Epithelial cell of proximal tubule (primary cell): ENCODE data around the gene CRYAA. TPM values are rescaled to one million over a fixed set of nuclear protein-coding genes. Genes with fewer than 3 reads are reported as not detected.

Experiments
- DNase-seq: peaks from one replicate; pipeline ENCODE4 v3.0.0-alpha.2; 2011; ENCODE audit warnings: low read depth
- H3K4me3 ChIP-seq: 2 replicates; pipeline ENCODE4 v1.5.1; 2011; ENCODE audit warnings: low read depth, mild to moderate bottlenecking, low read length
- total RNA-seq: library from RNA; depleted of rRNA; stranded (reverse); fragments of >200 nt; gene quantifications from 2 replicates; pipeline ENCODE4 v1.2.3, GENCODE V29; 2015
- TF ChIP-seq, protein P1 (sequence below): conservative IDR thresholded peaks from 2 replicates; pipeline ENCODE4 v1.5.1; 2012; ENCODE audit warnings: low read depth, mild to moderate bottlenecking, low read length

CRYAA gene
- total RNA-seq, 1 donor from 2014 or later: not detected

DNA sequence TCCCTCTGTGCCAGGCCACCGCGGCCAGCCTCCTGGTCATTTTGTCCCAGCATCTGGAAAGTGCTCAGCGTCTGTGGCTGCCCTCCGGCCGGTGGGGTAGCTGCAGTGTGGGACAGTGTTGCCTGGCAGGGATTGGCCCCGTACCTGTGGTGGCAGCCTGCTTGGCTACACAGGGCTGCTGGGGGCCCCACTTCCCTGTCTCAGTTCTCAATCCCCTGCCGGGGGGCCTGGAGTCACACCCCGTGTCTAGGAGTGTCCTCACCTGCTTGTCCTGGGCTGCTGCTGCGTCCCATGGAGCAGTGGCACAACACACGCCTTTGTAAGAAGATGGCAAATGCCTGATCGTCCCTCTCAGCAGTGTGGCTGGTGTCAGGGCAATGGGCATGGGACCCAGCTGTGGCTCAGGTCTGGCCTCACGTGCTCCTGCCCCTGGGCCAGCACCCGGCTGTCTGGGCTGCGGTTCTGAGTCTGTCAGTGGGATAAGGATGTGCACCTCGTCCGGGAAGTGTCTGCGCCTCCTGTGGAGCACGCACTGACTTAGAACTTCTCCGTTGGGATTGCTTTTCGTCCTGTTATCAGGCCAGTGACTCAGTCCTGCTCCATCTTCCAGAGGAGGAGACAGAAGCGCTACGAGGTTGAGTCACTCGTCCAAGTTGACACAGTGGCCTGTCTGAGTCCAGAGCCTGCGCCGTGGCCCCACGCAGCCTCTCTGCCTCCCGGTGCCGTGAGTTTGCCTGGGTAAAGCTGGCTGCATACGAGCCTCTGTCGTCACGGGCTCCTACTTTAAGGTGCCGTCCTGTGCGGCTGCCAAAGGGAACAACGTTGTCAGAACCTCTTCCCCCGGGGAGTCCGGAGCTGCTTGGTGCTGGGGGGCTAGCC lies 41.0 kb downstream of the CRYAA start:
- TF ChIP-seq, protein P1, sequence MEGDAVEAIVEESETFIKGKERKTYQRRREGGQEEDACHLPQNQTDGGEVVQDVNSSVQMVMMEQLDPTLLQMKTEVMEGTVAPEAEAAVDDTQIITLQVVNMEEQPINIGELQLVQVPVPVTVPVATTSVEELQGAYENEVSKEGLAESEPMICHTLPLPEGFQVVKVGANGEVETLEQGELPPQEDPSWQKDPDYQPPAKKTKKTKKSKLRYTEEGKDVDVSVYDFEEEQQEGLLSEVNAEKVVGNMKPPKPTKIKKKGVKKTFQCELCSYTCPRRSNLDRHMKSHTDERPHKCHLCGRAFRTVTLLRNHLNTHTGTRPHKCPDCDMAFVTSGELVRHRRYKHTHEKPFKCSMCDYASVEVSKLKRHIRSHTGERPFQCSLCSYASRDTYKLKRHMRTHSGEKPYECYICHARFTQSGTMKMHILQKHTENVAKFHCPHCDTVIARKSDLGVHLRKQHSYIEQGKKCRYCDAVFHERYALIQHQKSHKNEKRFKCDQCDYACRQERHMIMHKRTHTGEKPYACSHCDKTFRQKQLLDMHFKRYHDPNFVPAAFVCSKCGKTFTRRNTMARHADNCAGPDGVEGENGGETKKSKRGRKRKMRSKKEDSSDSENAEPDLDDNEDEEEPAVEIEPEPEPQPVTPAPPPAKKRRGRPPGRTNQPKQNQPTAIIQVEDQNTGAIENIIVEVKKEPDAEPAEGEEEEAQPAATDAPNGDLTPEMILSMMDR: no peak
- DNase-seq: no peak
- H3K4me3 ChIP-seq: no peak overlapping the region

DNA sequence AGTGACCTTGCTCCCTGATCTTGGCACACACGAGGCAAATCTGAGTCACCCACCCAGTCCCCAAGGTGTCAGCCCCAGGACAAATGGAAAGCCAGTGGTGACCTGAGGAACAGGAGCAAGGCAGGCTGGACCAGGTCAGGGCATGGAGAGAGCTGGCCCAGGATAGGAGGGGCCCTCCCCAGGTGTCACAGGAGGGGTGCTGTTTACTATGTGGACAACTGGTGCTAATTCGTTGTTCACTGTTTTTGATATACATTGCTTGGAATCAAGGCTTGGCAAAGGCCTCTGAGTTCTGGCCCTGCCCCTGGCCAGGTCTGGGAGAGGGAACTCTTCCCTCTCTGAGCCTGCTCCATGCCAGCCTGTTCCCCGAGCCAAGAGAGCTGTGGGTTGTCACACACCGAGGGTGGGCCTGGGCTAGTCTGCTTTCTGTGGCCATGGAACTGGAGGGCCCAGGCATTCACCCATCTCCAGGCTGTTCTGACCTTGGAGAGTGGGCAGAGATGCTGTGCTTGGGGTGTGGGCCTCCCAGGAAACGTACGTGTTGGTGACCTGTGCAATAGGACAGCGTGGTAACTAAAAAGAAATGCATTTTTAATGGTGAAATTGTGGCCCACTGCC lies 41.8 kb downstream of the CRYAA start:
- TF ChIP-seq, protein P1: no peak
- DNase-seq: no peak
- H3K4me3 ChIP-seq: no peak overlapping the region

DNA sequence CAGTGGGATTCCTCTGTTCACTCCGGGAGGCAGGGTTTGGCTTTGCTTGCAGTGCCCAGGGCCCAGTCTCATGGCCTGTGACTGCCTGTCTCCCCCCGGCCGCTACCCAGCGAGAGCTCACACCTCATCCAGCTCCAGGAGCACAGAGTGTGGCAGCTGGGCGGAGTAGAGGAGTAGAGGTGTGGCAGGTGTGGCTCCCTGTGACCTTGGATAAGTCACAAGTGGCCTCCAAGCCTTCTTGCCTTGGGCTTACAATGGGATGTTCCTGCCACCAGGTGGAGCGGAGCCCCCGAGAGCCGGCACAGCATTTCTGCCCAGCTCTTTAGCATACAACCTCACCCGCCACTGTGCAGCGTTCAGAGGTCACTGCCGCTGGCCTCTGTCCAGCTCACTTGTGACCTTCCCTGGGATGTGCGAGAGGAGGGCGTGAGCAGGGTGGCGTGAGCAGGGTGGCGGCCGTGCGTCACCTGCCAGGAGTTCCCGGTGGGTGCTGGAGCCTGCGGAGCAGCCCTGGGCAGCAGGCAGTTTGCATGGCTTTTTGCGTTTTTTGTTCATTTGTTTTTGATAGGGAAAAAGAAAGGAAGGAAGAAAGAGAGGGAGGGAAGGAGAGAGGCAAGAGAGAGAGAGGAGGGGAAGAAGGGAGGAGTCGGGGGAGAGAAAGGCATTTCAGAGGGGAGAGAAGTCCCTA lies 42.4 kb downstream of the CRYAA start:
- DNase-seq: no peak
- peak overlapping the region; percentile 13 for H3K4me3 ChIP-seq
- TF ChIP-seq, protein P1: peak; percentile 57

DNA sequence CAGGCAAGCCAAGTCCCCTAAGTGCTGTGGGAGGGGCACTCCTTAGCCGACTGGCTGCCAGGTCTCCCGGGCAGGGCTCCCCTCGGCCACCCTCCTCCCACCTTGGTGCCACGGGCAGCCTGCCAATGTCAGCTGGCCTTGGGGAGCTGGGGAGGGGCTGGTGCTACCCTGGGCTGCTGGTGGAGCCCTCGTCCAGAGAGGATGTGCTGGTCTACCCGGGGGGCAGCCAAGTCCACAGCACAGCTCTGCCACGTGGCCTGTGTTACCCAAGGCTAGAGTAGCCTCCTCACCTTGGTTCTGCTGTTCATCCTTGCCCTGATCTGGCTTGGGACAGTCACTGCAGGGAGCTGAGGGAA lies 42.9 kb downstream of the CRYAA start:
- H3K4me3 ChIP-seq: no peak overlapping the region
- no peak for DNase-seq
- TF ChIP-seq, protein P1: no peak

Other genes with a start within 250 kb of the CRYAA start
- gene ERVH48-1, start 243.4 kb upstream of the CRYAA start, total RNA-seq: not detected in 2 replicates
- 17.5 and 20.3 TPM in 2 replicates for gene PKNOX1, start 194.4 kb upstream of the CRYAA start, total RNA-seq
- 51.9 and 65.7 TPM in 2 replicates for gene CBS, start 93.2 kb upstream of the CRYAA start, total RNA-seq
- 24.7 and 61.6 TPM in 2 replicates for gene U2AF1, start 61.4 kb upstream of the CRYAA start, total RNA-seq